Muscle layer of duodenum (tissue), 2 donors: Measurements from ENCODE around the gene TCF7L1.
A peak's percentile ranks its signal among the peaks of the same experiment; 100 is the strongest.

Experiments
- H3K27ac ChIP-seq: one replicate; pipeline ENCODE4 v1.7.0; 2013; ENCODE audit warnings: mild to moderate bottlenecking, low read length
- H3K27me3 ChIP-seq: one replicate; pipeline ENCODE4 v1.7.0; 2013; ENCODE audit warnings: low read depth, mild to moderate bottlenecking, control low read depth, low read length
- H3K36me3 ChIP-seq, 2 donors: one replicate each; pipeline ENCODE4 v1.7.0; 2013; ENCODE audit warnings: low read length in 2 of 2, control low read depth in 1 of 2, mild to moderate bottlenecking in 1 of 2; ENCODE audit not compliant: insufficient read depth in 2 of 2, control insufficient read depth in 1 of 2
- H3K4me1 ChIP-seq, 2 donors: one replicate each; pipeline ENCODE4 v1.7.0; 2013; ENCODE audit warnings: low read length in 2 of 2, mild to moderate bottlenecking in 2 of 2, control low read depth in 1 of 2, moderate library complexity in 1 of 2; ENCODE audit not compliant: insufficient read depth in 2 of 2, control insufficient read depth in 1 of 2
- H3K4me3 ChIP-seq, 2 donors: one replicate each; pipeline ENCODE4 v1.7.0; 2013; ENCODE audit warnings: low read length in 2 of 2, low read depth in 1 of 2, mild to moderate bottlenecking in 1 of 2
- H3K9me3 ChIP-seq, 2 donors: one replicate each; pipeline ENCODE4 v1.7.0; 2013; ENCODE audit warnings: low read length in 2 of 2, control low read depth in 1 of 2, mild to moderate bottlenecking in 1 of 2; ENCODE audit not compliant: control insufficient read depth in 1 of 2
- donor health status: healthy.

The TCF7L1 gene

GRCh38 chr2:85354286-85355072 is 221.3 kb downstream of the TCF7L1 start, which contains the start of the genes ELMOD3 and RETSAT:
TSS of gene ELMOD3 (plus strand) at chr2:85354769. CDS start at chr2:85357199, 2,430 bp downstream.
TSS of gene RETSAT (minus strand) at chr2:85354528. CDS start at chr2:85354507, 21 bp downstream.
- H3K27me3 ChIP-seq = no peaks in the 10 kb centered on the region
- H3K36me3 ChIP-seq = peaks cover 20 to 30% of the 10 kb centered on the region in 2 donors
- H3K27ac ChIP-seq = peak within 1 kb of the TSS; percentile 98
- H3K9me3 ChIP-seq = no peaks in the 10 kb centered on the region
- H3K4me3 ChIP-seq = peak within 1 kb of the TSS; percentile 97 to 99
- H3K4me1 ChIP-seq = peaks cover 5 to 27% of the 10 kb centered on the region in 2 donors

GRCh38 chr2:85355073-85355410 is 221.8 kb downstream of the TCF7L1 start:
- Histone ChIP-seq H3K4me1 (peaks cover 5 to 27% of the 10 kb centered on the region in 2 donors), H3K27me3 (no peaks in the 10 kb centered on the region), H3K27ac (peak overlapping the region; percentile 98), H3K4me3 (peak overlapping the region; percentile 97 to 99), H3K36me3 (peaks cover 15 to 29% of the 10 kb centered on the region in 2 donors), H3K9me3 (no peaks in the 10 kb centered on the region)

GRCh38 chr2:85355521-85355920 is 222.3 kb downstream of the TCF7L1 start:
- H3K4me1 ChIP-seq = peaks cover 5 to 27% of the 10 kb centered on the region in 2 donors
- peak overlapping the region; percentile 98 for H3K27ac ChIP-seq
- no peaks in the 10 kb centered on the region for H3K27me3 ChIP-seq
- peaks cover 10 to 27% of the 10 kb centered on the region in 2 donors for H3K36me3 ChIP-seq
- H3K4me3 ChIP-seq = peak overlapping the region; percentile 97 to 99
- no peaks in the 10 kb centered on the region for H3K9me3 ChIP-seq

- H3K4me3 ChIP-seq = no peak overlapping the region
- H3K27me3 ChIP-seq = no peaks in the 10 kb centered on the region
- H3K4me1 ChIP-seq = peaks cover 5 to 27% of the 10 kb centered on the region in 2 donors
- no peaks in the 10 kb centered on the region for H3K9me3 ChIP-seq
- no peak overlapping the region for H3K27ac ChIP-seq
- H3K36me3 ChIP-seq = peaks cover 6 to 21% of the 10 kb centered on the region in 2 donors
Observed at GRCh38 chr2:85356186-85356585, 223.0 kb downstream of the TCF7L1 start.

- no peak overlapping the region for H3K27ac ChIP-seq
- H3K4me1 ChIP-seq = peaks cover 5 to 24% of the 10 kb centered on the region in 2 donors
- no peak overlapping the region for H3K4me3 ChIP-seq
- H3K27me3 ChIP-seq = no peaks in the 10 kb centered on the region
- no peaks in the 10 kb centered on the region for H3K9me3 ChIP-seq
- peaks cover 10 to 31% of the 10 kb centered on the region in 2 donors for H3K36me3 ChIP-seq
Observed at GRCh38 chr2:85357736-85358135, 224.5 kb downstream of the TCF7L1 start.
